IMR-90 (cell line): ENCODE measurements around the gene ADAMTSL4. TPM values are rescaled to one million over a fixed set of nuclear protein-coding genes. Genes with fewer than 3 reads are reported as not detected.

Source experiments
- ATAC-seq: fragments of 200-7000 bp; cut with Tn5 transposase; 2 replicates; pipeline ENCODE4 v1.9.1; 2020; ENCODE audit warnings: low read depth, mild to moderate bottlenecking, moderate library complexity
- BruUV-seq: library from RNA; stranded (reverse); fragments of 400-500 nt; replicated peaks from 2 replicates; lab custom pipeline; 2021; lab: Mats Ljungman, UMichigan
- CTCF ChIA-PET: fragments of 300-600 bp; formaldehyde crosslinking; extraction: SDS; loops from one replicate; lab custom pipeline; 2021; ENCODE audit warnings: antibody characterized with exemption; lab: Yijun Ruan, JAX
- POLR2A ChIA-PET: fragments of 300-600 bp; sonication (Branson Sonifier 250); formaldehyde crosslinking; loops from one replicate; lab custom pipeline; 2022; ENCODE audit warnings: antibody characterized with exemption; ENCODE audit not compliant: unreplicated experiment; lab: Charles Lee
- DNase-seq: peaks from one replicate; pipeline ENCODE4 v3.0.0; 2013
- H2AFZ ChIP-seq: replicated peaks from 2 replicates; pipeline ENCODE3; 2013; ENCODE audit warnings: low read length, mild to moderate bottlenecking; ENCODE audit not compliant: poor library complexity
- H2AK5ac ChIP-seq: 2 replicates; pipeline ENCODE4 v1.6.1; 2013; ENCODE audit warnings: low read depth, low read length, inconsistent platforms
- H2AK9ac ChIP-seq: replicated peaks from 2 replicates; pipeline ENCODE3; 2013; ENCODE audit warnings: mild to moderate bottlenecking, low read depth, low read length, moderate library complexity; ENCODE audit not compliant: poor library complexity
- H2BK120ac ChIP-seq: 2 replicates; pipeline ENCODE4 v1.6.1; 2013; ENCODE audit warnings: low read depth, low read length, inconsistent platforms
- H2BK15ac ChIP-seq: 3 replicates; pipeline ENCODE4 v1.6.1; 2013; ENCODE audit warnings: low read depth, low read length, inconsistent platforms
- H2BK20ac ChIP-seq: 2 replicates; pipeline ENCODE4 v1.6.1; 2013; ENCODE audit warnings: low read depth, mild to moderate bottlenecking, inconsistent platforms, low read length, moderate library complexity
- H2BK5ac ChIP-seq: 2 replicates; pipeline ENCODE4 v1.6.1; 2013; ENCODE audit warnings: mild to moderate bottlenecking, low read depth, low read length, inconsistent platforms; ENCODE audit not compliant: poor library complexity, severe bottlenecking
- H3K14ac ChIP-seq: replicated peaks from 2 replicates; pipeline ENCODE4 v1.6.1; 2013; ENCODE audit warnings: low read depth, low read length, inconsistent platforms
- H3K18ac ChIP-seq: 2 replicates; pipeline ENCODE4 v1.6.1; 2013; ENCODE audit warnings: low read depth, low read length, control low read depth
- H3K23ac ChIP-seq: 2 replicates; pipeline ENCODE4 v1.6.1; 2013; ENCODE audit warnings: low read depth, low read length, inconsistent platforms
- H3K27ac ChIP-seq: 2 replicates; pipeline ENCODE4 v1.5.1; 2013; ENCODE audit warnings: mild to moderate bottlenecking, control low read depth, low read length; ENCODE audit not compliant: insufficient read depth
- H3K27me3 ChIP-seq: 2 replicates; pipeline ENCODE4 v1.6.1; 2013; ENCODE audit warnings: low read length; ENCODE audit not compliant: control insufficient read depth, insufficient read depth
- H3K36me3 ChIP-seq: 2 replicates; pipeline ENCODE4 v1.6.1; 2013; ENCODE audit warnings: low read length, mixed read lengths; ENCODE audit not compliant: control insufficient read depth, insufficient read depth
- H3K4ac ChIP-seq: 2 replicates; pipeline ENCODE4 v1.6.1; 2013; ENCODE audit warnings: low read depth, low read length, inconsistent platforms
- H3K4me1 ChIP-seq: 2 replicates; pipeline ENCODE4 v1.6.1; 2013; ENCODE audit warnings: low read length, mixed read lengths; ENCODE audit not compliant: control insufficient read depth, insufficient read depth
- H3K4me2 ChIP-seq: 2 replicates; pipeline ENCODE4 v1.6.1; 2013; ENCODE audit warnings: low read depth, mild to moderate bottlenecking, control low read depth, low read length, moderate library complexity
- H3K4me3 ChIP-seq: 2 replicates; pipeline ENCODE4 v1.5.1; 2013; ENCODE audit warnings: low read depth, mild to moderate bottlenecking, control low read depth, low read length, moderate library complexity; ENCODE audit not compliant: insufficient read depth
- H3K56ac ChIP-seq: 2 replicates; pipeline ENCODE4 v1.6.1; 2013; ENCODE audit warnings: low read length, inconsistent platforms; ENCODE audit not compliant: insufficient read depth; ENCODE audit errors: extremely low read depth
- H3K79me1 ChIP-seq, 2 experiments: 2 replicates each; pipeline ENCODE4 v1.6.1; 2013; ENCODE audit warnings: low read length in 2 of 2, inconsistent platforms in 1 of 2, low read depth in 1 of 2
- H3K9ac ChIP-seq: 2 replicates; pipeline ENCODE4 v1.6.1; 2013; ENCODE audit warnings: low read depth, low read length, control low read depth
- H3K9me1 ChIP-seq: 2 replicates; pipeline ENCODE4 v1.6.1; 2013; ENCODE audit warnings: low read length, inconsistent platforms; ENCODE audit not compliant: insufficient read depth
- H3K9me3 ChIP-seq: 2 replicates; pipeline ENCODE4 v1.6.1; 2013; ENCODE audit warnings: low read length; ENCODE audit not compliant: control insufficient read depth, insufficient read depth
- H4K20me1 ChIP-seq: 2 replicates; pipeline ENCODE4 v1.6.1; 2013; ENCODE audit warnings: low read length, inconsistent platforms; ENCODE audit not compliant: insufficient read depth
- H4K5ac ChIP-seq: 2 replicates; pipeline ENCODE4 v1.6.1; 2013; ENCODE audit warnings: mild to moderate bottlenecking, low read depth, low read length, control low read depth
- H4K8ac ChIP-seq, 2 experiments: 2 replicates each; pipeline ENCODE4 v1.6.1; 2013; ENCODE audit warnings: low read depth in 2 of 2, low read length in 2 of 2, control low read depth in 1 of 2, inconsistent platforms in 1 of 2
- H4K91ac ChIP-seq: 2 replicates; pipeline ENCODE4 v1.6.1; 2013; ENCODE audit warnings: low read depth, low read length, inconsistent platforms; ENCODE audit not compliant: insufficient read depth
- CEBPB ChIP-seq: IDR thresholded peaks from 2 replicates; pipeline ENCODE4 v1.6.1; 2012; ENCODE audit warnings: low read depth, low read length, improper control_type of control experiment
- RAD21 ChIP-seq: IDR thresholded peaks from 2 replicates; pipeline ENCODE4 v1.6.1; 2012; ENCODE audit warnings: low read length, improper control_type of control experiment
- WGBS, 2 experiments: methylation state at CpG; one replicate each; pipeline versions ENCODE4 v1.1.5 to v1.1.7; 2013; ENCODE audit warnings: missing lambda C conversion rate in 2 of 2; ENCODE audit not compliant: insufficient read length in 1 of 2; ENCODE audit errors: extremely low coverage in 2 of 2; 5-methylcytosine and 5-hydroxymethylcytosine counted together
- dilution Hi-C: fragments of 300-500 bp; cut with HindIII; formaldehyde crosslinking; loops from one replicate; pipeline ENCODE4 v1.14.3; 2018; ENCODE audit warnings: low sequenced_read_pairs; ENCODE audit not compliant: unreplicated experiment
- in situ Hi-C: fragments of 300-500 bp; cut with MboI; formaldehyde crosslinking; loops from 3 replicates; pipeline ENCODE4 v1.14.3; 2019; ENCODE audit warnings: low sequenced_read_pairs, inconsistent platforms, mixed read lengths
- intact Hi-C: fragments of 100-400 bp; cut with micrococcal nuclease; formaldehyde crosslinking; loops from 2 replicates; pipeline ENCODE4 v1.10.0; 2022
- polyA plus RNA-seq, 3 experiments: library from polyadenylated mRNA; depleted of rRNA; stranded (reverse); fragments of >200 nt; gene quantifications; 2 replicates each; pipeline ENCODE4 v1.2.3, GENCODE V29; 2012; ENCODE audit warnings: low replicate concordance in 1 of 3
- total RNA-seq: library from RNA; depleted of rRNA; stranded (reverse); fragments of >200 nt; gene quantifications from 2 replicates; pipeline ENCODE4 v1.2.3, GENCODE V29; 2012
- TF ChIP-seq, protein P1 (sequence below): conservative IDR thresholded peaks from 2 replicates; pipeline ENCODE4 v1.5.1; 2012; ENCODE audit warnings: mild to moderate bottlenecking, low read depth, low read length, improper control_type of control experiment

ADAMTSL4 gene
- total and polyA plus RNA-seq, 2 of the 4 experiments (the other 2 are of a cell fraction), result 0.54 to 12.2 TPM

DNA sequence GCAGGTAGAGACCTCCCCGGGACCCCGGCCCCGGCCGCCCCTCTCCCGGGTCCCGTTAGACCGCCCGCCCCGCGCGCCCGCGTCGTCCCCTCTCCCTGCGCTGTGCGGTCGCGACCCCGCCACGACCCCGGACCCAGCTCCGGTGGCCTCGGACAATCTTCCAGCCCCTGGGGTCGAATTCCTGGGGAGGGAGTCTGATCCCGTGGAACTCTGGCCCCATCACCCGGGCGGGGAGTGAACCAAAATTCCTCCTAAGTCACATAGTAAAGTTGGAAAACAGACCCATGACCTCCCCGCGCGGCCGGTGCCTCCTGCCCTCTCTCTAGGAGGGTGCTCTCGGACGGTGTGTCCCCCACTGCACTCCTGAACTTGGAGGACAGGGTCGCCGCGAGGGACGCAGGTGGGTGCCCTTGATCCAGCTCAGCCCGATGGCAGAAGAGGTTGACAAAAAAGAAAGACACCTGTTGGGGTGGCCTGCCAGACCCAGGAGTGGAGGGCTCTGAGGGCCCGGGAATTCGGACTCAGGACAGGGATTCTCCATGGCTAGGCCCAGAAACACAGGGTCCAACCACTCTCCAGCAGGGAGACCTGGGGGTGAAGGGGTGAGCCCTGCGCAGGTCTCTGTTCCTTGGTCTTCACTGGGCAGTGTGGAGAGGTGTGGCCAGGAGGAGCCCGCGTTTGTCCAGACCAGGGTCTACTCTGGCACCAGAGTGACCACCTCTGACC lies 451 bp downstream of the ADAMTSL4 start:
- Histone ChIP-seq H3K9me3 (no peaks in the 10 kb centered on the region), H3K4me2 (peak overlapping the region; percentile 99), H3K4me1 (peaks cover 26% of the 10 kb centered on the region), H3K36me3 (no peaks in the 10 kb centered on the region), H3K23ac (peak overlapping the region; percentile 92; the same call in 1 of the 2 replicates), H3K56ac (no peak overlapping the region), H4K8ac (peak overlapping the region; percentile 71 to 81; a peak in 3 of 4 replicates), H3K14ac (peak overlapping the region; percentile 9; the same call in 1 of the 2 replicates), H3K79me1 (peaks cover 3 to 35% of the 10 kb centered on the region in 2 experiments; a peak in 3 of 4 replicates), H4K91ac (no peak overlapping the region), H2AK5ac (peak overlapping the region; percentile 76), H3K18ac (0 out of 2 replicates have a peak overlapping the region, but pooled peaks have one; percentile 51), H2BK120ac (peak overlapping the region; percentile 68; the same call in 1 of the 2 replicates), H3K4ac (peak overlapping the region; percentile 76), H4K20me1 (no peaks in the 10 kb centered on the region; the same call in none of the 2 replicates), H3K4me3 (peak overlapping the region; percentile 50), H3K27me3 (no peaks in the 10 kb centered on the region), H3K9me1 (0 out of 2 replicates have a peak, but pooled peaks cover 5% of the 10 kb centered on the region), H2BK15ac (peak overlapping the region; percentile 89; the same call in 2 of the 3 replicates), H3K9ac (peak overlapping the region; percentile 57), H2BK5ac (no peak overlapping the region), H4K5ac (peak overlapping the region; percentile 74; the same call in 1 of the 2 replicates), H2BK20ac (no peak overlapping the region), H2AFZ (peak overlapping the region; percentile 61), H3K27ac (peak overlapping the region; percentile 37; the same call in 1 of the 2 replicates), H2AK9ac (peak overlapping the region; percentile 97)
- in situ Hi-C loops, result loop anchor here (10.0 kb wide), 1 partner anchor 285 kb away; the partner anchor contains the start of gene APH1A
- ChIA-PET CTCF (interaction anchor here (0.6 kb wide), 1 partner anchor 142 kb away, joined by 4 read pairs; no protein-coding TSS in a partner anchor), POLR2A (interaction anchor here (1.0 kb wide), 1 partner anchor 41 kb away, joined by 3 read pairs; no protein-coding TSS in a partner anchor)
- 2% methylated on average over 20 of the region's 43 CpGs; no CpG with 5 or more reads in 1 of the 2 experiments for WGBS, 2 experiments
- dilution Hi-C loops, result no loop called here
- DNase-seq, result no peak
- TF ChIP-seq, protein P1, sequence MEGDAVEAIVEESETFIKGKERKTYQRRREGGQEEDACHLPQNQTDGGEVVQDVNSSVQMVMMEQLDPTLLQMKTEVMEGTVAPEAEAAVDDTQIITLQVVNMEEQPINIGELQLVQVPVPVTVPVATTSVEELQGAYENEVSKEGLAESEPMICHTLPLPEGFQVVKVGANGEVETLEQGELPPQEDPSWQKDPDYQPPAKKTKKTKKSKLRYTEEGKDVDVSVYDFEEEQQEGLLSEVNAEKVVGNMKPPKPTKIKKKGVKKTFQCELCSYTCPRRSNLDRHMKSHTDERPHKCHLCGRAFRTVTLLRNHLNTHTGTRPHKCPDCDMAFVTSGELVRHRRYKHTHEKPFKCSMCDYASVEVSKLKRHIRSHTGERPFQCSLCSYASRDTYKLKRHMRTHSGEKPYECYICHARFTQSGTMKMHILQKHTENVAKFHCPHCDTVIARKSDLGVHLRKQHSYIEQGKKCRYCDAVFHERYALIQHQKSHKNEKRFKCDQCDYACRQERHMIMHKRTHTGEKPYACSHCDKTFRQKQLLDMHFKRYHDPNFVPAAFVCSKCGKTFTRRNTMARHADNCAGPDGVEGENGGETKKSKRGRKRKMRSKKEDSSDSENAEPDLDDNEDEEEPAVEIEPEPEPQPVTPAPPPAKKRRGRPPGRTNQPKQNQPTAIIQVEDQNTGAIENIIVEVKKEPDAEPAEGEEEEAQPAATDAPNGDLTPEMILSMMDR, result peak; percentile 31; the same call in 1 of the 2 replicates
- TF ChIP-seq CEBPB (no peak), RAD21 (peak; percentile 20; the same call in 1 of the 2 replicates)
- no TSS peak for BruUV-seq
- intact Hi-C loops, result loop anchor here (2.0 kb wide), 2 partner anchors 63 to 85 kb away; partner anchors contain the start of gene TARS2
- ATAC-seq, result peak; percentile 1
